ENCODE results near the gene MMP14. TPM values are rescaled to one million over a fixed set of nuclear protein-coding genes. Genes with fewer than 3 reads are reported as not detected.

The MMP14 gene
- total RNA-seq, 1 experiment from 2014 or later: 17.8 TPM

DNA sequence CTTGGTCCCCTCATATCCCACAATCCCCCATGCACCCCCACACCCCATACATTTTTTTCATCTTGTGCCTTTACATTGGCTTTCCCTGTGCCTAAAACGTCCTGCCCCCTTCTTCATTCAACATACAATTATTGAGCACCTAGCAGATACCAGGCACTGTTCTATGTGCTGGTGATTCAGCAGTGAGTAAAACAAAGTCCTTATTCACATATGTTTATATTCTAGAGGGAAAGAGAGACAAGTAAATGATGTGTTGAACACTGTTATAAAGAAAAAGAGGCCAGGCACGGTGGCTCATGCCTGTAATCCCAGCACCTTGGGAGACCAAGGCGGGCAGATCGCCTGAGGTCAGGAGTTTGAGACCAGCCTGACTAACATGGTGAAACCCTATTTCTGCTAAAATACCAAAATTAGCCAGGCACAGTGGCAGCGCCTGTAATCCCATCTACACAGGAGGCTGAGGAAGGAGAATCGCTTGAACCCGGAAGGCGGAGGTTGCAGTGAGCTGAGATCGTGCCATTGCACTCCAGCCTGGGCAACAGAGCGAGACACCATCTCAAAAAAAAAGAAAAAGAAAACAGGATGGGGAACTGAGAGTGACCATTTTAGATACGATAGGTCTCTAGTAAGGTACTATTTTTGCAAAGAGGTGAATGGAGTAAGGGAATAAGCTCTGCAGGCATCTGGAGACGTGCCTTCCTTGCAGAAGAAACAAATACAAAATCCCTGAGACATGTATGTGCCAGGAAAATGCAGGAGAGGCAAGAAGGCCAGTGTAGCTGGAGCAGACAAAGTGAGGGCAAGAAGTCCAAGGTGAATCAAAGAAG lies 33.3 kb upstream of the MMP14 start:
- H3K4me3 ChIP-seq (replicated peaks in 1 of 2; ENCODE audit: low read depth in 1 of 2, low read length in 2 of 2): no peak overlapping the region
- H3K4me2 ChIP-seq (ENCODE audit: low read length): no peak overlapping the region
- no peak overlapping the region for H2AFZ ChIP-seq (ENCODE audit: low read depth, low read length, poor library complexity, severe bottlenecking)
- H3K36me3 ChIP-seq (ENCODE audit: control insufficient read depth in 1 of 2, insufficient read depth in 2 of 2, low read length in 2 of 2): no peaks in the 10 kb centered on the region
- no peak for DNase-seq (ENCODE audit: low read depth, low spot score)
- H3K27me3 ChIP-seq (ENCODE audit: insufficient read depth, low read length): no peaks in the 10 kb centered on the region
- no peaks in the 10 kb centered on the region for H3K79me2 ChIP-seq (ENCODE audit: insufficient read depth, low read length)
- H4K20me1 ChIP-seq (ENCODE audit: insufficient read depth): no peaks in the 10 kb centered on the region
- H3K9ac ChIP-seq (ENCODE audit: low read length): no peak overlapping the region
- no peaks in the 10 kb centered on the region for H3K9me2 ChIP-seq (ENCODE audit: insufficient read depth)
- no peak overlapping the region for H3K27ac ChIP-seq (ENCODE audit: low read depth, low read length)
- intact Hi-C loops (cut with micrococcal nuclease): no loop called here
- BruUV-seq (replicated peaks): no TSS peak
- TF ChIP-seq EZH2 (IDR thresholded peaks at IDR 0.05): no peak
- TF ChIP-seq, protein P1, sequence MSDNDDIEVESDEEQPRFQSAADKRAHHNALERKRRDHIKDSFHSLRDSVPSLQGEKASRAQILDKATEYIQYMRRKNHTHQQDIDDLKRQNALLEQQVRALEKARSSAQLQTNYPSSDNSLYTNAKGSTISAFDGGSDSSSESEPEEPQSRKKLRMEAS (IDR thresholded peaks at IDR 0.05): no peak
- TF ChIP-seq EGR1 (IDR thresholded peaks at IDR 0.05; ENCODE audit: low read depth): no peak
- no peak for TF ChIP-seq ELF1 (IDR thresholded peaks at IDR 0.05; ENCODE audit: borderline replicate concordance, low read depth)
- TF ChIP-seq, protein P2, sequence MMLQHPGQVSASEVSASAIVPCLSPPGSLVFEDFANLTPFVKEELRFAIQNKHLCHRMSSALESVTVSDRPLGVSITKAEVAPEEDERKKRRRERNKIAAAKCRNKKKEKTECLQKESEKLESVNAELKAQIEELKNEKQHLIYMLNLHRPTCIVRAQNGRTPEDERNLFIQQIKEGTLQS (IDR thresholded peaks at IDR 0.05): no peak
- no peak for TF ChIP-seq ZFX (IDR thresholded peaks at IDR 0.05)
- TF ChIP-seq POLR2AphosphoS5 (IDR thresholded peaks at IDR 0.05; ENCODE audit: low read depth, low read length): no peak
- TF ChIP-seq, protein P3, sequence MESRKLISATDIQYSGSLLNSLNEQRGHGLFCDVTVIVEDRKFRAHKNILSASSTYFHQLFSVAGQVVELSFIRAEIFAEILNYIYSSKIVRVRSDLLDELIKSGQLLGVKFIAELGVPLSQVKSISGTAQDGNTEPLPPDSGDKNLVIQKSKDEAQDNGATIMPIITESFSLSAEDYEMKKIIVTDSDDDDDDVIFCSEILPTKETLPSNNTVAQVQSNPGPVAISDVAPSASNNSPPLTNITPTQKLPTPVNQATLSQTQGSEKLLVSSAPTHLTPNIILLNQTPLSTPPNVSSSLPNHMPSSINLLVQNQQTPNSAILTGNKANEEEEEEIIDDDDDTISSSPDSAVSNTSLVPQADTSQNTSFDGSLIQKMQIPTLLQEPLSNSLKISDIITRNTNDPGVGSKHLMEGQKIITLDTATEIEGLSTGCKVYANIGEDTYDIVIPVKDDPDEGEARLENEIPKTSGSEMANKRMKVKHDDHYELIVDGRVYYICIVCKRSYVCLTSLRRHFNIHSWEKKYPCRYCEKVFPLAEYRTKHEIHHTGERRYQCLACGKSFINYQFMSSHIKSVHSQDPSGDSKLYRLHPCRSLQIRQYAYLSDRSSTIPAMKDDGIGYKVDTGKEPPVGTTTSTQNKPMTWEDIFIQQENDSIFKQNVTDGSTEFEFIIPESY (IDR thresholded peaks at IDR 0.05; ENCODE audit: extremely low read depth, insufficient replicate concordance, low read length): no peak
- TF ChIP-seq SRF (IDR thresholded peaks at IDR 0.05; ENCODE audit: low read depth): no peak
- no peak for TF ChIP-seq TCF7L2 (IDR thresholded peaks at IDR 0.05; ENCODE audit: borderline replicate concordance, extremely low read depth, insufficient read depth, insufficient read length)
- TF ChIP-seq, protein P4, sequence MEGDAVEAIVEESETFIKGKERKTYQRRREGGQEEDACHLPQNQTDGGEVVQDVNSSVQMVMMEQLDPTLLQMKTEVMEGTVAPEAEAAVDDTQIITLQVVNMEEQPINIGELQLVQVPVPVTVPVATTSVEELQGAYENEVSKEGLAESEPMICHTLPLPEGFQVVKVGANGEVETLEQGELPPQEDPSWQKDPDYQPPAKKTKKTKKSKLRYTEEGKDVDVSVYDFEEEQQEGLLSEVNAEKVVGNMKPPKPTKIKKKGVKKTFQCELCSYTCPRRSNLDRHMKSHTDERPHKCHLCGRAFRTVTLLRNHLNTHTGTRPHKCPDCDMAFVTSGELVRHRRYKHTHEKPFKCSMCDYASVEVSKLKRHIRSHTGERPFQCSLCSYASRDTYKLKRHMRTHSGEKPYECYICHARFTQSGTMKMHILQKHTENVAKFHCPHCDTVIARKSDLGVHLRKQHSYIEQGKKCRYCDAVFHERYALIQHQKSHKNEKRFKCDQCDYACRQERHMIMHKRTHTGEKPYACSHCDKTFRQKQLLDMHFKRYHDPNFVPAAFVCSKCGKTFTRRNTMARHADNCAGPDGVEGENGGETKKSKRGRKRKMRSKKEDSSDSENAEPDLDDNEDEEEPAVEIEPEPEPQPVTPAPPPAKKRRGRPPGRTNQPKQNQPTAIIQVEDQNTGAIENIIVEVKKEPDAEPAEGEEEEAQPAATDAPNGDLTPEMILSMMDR (IDR thresholded peaks at IDR 0.05 in 2 of 3, conservative IDR thresholded peaks at IDR 0.05 in 1 of 3; ENCODE audit: borderline replicate concordance in 1 of 3, insufficient read depth in 1 of 3, low read depth in 2 of 3, low read length in 2 of 3): no peak
- TF ChIP-seq JUND (IDR thresholded peaks at IDR 0.05): no peak
- no peak for TF ChIP-seq CBX3 (IDR thresholded peaks at IDR 0.05; ENCODE audit: low read depth)
- TF ChIP-seq EZH2phosphoT487 (IDR thresholded peaks at IDR 0.05; ENCODE audit: borderline replicate concordance): no peak
- TF ChIP-seq SIN3A (IDR thresholded peaks at IDR 0.05; ENCODE audit: low read depth): no peak
- TF ChIP-seq POLR2A (IDR thresholded peaks at IDR 0.05; ENCODE audit: borderline replicate concordance, extremely low read depth, insufficient read depth, insufficient read length): no peak
- no peak for TF ChIP-seq SP1 (IDR thresholded peaks at IDR 0.05; ENCODE audit: low read depth)
- no peak for TF ChIP-seq RAD21 (IDR thresholded peaks at IDR 0.05; ENCODE audit: low read depth)
- TF ChIP-seq FOSL1 (IDR thresholded peaks at IDR 0.05; ENCODE audit: low read depth): no peak
- no peak for TF ChIP-seq CEBPB (IDR thresholded peaks at IDR 0.05; ENCODE audit: low read depth)
- ChIA-PET CTCF (no interaction called here), RAD21 (ENCODE audit: low non-redundant PET in 1 of 2, low total read pairs in 2 of 2, uncharacterized antibody in 2 of 2, unreplicated experiment in 2 of 2) (no interaction called here), POLR2A (no interaction called here)
- no peak for ATAC-seq
- H3K9me3 ChIP-seq (ENCODE audit: control insufficient read depth in 1 of 2, insufficient read depth in 1 of 2, low read depth in 1 of 2, low read length in 2 of 2): no peaks in the 10 kb centered on the region
- peaks cover 4 to 11% of the 10 kb centered on the region in 2 experiments; a peak in 3 of 4 replicates for H3K4me1 ChIP-seq (ENCODE audit: control insufficient read depth in 1 of 2, insufficient read depth in 2 of 2, low read length in 2 of 2)
